Testis (tissue), 2 donors: ENCODE data around the gene BMPR1B.

Experiments used
- CTCF ChIP-seq, 3 experiments: fragments of 450-650 bp in 2 of 3; fragments of 200-600 bp in 1 of 3; sonication (generic) in 1 of 3; IDR thresholded peaks; one replicate each; pipeline ENCODE4 v1.5.1; 2016 to 2019; ENCODE audit warnings: antibody characterized with exemption in 3 of 3, mild to moderate bottlenecking in 2 of 3, moderate library complexity in 1 of 3
- POLR2A ChIP-seq: fragments of 450-650 bp; IDR thresholded peaks from one replicate; pipeline ENCODE4 v1.6.1; 2017; ENCODE audit warnings: antibody characterized with exemption, mild to moderate bottlenecking, moderate library complexity

- no peak for TF ChIP-seq CTCF (IDR thresholded peaks at IDR 0.05)
- TF ChIP-seq POLR2A = no peak
These were observed 76.7 kb downstream of the BMPR1B start for GRCh38 chr4:94834501-94834900.
